ENCODE results near the gene RAB36.

The RAB36 gene

DNA sequence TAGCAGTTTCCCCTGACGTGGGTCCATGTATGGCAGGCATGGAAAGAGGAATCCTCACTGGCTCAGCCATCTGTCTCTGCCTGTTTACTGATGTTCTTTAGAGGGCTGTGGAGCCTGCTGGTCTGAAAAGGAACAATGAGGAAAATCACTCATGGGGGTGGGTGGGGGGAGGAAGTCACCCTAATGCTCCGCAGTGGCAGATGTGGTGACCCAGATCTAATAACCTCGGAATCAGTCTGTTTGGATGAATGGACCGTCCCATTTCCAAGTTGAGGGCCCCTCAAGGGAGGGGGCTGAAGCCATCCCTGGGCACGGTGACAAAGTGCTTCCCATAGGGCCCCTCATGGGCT lies 39.5 kb downstream of the RAB36 start:
- DNase-seq, result no peak

DNA sequence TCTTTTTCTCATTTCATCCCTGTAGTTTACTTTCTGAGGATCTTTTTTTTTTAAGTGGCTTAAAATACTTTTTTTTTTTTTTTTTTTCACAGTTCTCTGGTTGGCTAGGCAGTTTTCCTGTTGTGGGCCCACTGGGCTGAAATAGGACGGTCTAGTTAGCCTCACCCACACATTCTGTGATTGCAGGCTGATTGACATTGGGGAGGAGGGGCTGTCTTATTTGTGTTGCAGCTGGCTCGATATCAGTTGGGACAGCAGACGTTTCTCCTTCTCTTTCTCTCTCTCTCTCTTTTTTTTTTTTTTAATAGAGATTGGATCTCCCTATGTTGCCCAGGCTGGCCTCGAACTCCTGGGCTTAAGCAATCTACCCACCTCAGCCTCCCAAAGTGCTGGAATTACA lies 41.9 kb downstream of the RAB36 start:
- DNase-seq, result no peak

DNA sequence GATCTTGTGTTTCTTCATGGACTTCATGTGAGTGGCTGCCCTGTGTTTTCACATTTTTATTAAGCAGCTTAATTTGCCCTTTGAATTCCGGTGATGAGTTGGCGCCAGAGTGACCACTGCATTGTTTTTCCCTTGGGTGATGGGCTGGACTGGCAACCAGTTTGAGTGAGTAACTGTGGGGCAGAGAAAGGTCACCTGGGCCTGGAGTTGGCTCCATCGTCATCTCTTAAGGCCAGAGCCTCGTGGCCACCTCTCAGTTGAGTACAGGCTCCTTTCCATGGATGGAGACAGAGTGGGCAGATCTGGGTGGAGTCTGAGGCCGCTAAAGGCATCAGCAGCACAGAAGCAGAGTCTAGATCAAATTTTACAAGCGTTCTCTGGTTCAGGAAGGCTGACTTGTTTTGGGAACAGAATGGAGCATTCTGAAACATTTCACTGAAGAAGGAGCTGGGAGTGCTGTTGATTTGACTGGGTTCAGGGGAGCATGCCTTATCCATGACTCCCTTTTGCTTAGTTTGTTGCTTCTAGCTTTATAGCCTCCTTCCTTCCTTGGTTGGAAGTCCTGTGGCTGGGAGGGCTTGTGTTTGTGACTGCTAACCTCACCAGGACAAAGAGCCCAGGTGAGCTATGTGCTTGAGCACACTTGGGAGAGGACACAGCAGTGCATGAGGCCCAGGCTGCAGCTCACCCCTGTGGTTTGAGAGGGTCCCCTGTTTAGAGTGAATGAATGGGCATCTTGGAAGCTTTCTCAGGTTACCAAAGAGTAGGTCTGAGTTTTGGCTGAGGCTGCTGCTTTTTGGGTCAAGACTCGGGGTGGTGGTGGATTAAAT lies 42.8 kb downstream of the RAB36 start:
- DNase-seq, result no peak

DNA sequence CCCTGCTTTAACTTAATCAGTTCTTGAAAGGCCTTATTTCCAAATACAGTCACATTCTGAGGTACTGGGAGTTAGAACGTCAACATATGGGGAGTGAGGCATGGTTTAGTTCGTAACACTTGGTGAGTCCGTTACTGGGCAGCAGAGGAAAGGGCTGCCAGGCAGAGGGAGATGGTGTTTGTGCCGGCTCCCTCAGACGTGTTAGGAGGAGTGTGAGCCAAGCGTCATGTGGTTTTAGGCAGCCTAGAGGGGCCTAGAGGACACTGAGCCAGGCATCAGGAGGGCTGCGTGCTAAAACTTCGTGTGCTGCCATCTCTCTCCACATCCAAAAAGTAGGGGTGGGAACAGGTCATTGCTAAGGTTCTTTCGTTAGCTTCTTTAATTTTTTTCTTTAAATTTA lies 45.2 kb downstream of the RAB36 start:
- no peak for DNase-seq

DNA sequence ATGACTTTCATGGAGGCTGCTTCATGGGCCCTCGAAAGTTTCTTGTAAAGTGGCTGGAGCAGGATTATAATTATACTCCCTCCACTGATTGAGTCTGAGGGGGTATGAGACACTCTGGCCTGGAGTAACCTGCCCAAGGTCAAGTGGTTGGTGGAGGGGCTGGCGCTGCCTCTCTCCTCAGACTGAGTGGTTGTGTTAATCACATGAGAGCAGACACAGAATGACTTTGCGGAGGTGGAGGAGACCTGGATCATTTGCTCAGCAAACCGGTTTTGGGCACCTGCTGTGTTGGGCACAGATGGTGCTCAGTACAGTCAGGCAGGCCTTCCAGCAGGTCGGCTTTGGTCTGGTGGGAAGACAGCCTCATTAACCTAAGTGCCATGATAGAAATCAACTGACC lies 46.9 kb downstream of the RAB36 start:
- DNase-seq, result no peak

DNA sequence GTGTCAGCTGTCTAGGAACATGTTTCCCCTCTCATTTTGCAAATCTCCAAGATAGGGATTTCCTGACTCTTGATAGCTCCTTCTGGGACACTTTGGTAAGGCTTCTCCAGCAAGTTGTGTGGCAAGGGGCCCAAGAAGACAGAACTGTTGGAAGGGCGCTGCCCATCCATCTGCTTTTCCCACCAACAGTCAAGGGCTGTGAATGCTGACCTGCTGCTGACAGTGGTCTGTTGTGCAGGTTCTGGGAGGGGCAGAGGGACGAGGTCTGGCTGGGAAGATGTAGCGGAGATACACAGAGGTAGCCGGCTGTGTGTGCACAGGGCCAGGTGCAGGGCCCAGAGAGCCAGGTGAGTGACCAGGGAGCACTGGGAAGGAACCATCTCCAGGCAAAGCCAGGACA lies 47.3 kb downstream of the RAB36 start:
- DNase-seq, result no peak

DNA sequence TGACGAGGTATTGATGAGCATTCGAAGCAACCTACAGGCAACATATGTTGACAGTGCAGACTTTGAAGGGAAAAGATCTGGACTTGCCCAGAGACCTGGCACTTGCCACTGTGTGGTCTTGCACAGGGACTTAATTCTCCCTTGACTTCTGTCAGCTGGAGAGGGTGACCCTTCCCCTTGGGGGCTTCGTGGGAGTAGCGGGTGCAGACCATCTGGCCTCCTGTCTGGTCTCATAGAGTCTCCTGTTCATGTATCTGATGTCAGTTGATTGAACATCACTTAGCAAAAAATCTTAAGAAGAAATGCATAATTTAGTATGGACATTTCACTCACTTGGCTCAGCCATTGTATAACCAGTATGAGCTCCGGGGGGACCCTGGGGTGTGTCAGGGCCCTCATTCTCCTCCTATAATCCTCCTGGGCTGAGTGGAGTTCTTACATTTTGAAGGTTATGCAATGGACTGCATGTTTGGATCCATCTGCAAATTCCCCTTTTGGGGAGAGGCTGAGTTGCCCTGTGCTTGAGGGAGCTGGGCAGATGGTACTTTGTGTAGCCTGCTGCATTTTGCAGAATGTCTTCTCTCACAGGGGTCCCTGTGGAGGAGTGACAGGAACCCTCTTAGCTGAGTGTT lies 48.0 kb downstream of the RAB36 start:
- no peak for DNase-seq

DNA sequence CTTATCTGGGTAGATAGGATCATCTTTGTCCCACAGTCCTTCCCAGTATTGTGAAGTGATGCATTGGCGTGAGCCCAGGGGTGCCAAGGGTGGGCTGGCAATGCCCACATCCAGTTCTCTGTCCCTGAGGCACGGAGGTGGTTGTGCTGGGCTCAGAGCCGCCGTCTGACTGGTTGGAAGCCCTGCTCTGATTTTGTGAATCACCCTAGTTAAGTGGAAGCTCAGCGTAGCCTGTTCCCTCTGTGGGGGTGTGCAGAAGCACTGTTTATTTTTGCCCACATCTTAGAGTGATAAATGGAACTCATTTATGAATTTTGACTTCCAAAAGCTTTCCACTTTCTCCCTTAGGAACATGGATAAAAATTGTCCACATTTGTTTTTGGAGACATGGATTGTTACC lies 48.6 kb downstream of the RAB36 start:
- DNase-seq, result no peak

DNA sequence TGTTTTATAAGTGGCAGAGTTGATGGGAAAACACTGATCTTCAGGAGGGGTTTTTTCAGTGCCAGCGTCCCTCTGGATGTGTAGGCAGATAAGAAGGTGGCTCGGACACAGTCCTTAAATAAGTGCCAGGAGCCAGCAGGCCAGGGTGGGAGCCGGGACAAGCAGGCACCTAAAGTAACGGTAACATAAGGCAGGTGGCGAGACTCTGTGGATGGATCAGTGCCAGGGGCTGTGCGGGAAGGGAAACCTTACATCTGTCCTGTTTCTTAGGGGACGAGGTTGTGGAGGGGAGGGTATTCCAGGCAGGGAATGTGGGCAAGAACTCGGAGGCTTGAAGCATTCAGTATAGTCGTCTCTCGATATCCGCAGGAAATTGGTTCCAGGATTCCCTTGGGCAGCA lies 50.9 kb downstream of the RAB36 start:
- DNase-seq, result no peak

DNA sequence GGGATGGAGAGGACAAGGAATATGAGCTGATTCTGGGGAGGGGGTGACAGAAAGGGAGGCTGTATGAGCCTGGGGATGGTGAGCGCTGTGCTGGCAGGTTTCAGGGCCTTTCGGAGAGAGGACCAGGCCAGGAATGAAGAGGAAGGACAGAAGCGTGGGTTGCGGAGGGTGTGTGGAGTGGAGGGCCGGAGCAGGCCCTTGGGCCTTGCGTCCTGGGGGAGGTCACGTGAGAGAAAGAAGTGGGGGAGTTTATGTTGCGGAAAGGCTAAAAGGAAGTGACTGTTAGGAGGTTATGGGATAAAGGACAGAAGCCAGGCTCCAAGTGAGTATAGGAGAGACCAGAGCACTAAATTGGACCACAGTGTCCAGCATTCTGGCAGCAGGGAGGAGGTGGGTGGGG lies 52.6 kb downstream of the RAB36 start:
- DNase-seq, result no peak

DNA sequence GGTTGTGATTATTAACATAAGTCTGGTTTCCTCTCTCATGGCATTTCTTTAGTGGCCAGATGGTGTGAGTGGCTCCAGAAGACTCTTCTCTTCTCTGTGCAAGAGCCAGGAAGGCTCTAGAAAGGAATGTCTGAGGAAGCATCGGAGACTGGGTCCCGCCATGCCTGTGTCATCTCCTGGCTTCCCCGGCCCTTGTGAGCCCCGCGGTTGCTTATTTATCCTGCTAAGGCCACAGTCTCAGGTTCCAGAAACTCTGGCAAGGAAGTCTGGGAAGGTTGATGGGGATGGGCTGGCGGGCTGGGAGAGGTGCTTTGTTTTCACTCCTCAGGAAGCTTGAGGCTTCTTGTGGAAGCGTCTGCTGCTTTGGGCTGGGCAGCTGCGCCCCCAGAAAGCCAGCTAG lies 53.9 kb downstream of the RAB36 start:
- no peak for DNase-seq

DNA sequence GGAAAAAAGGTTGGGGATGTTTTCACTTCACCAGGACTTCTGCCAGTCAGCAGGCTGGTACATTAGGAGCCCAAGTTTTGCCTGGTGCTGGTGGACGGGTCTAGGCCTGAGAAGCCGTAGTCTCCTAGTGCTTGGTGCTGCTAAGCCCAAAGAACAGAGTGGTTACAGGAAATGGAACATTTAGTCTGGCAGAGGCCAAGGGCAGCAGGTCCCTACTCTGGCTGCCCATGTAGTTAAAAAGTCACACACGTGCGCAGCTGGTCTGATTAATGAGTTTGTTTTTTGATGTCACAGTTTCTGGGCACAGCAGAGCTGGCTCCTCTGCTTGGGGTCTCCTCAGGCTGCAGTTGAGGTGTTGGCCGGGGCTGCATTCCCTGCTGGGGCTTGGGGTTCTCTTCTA lies 55.6 kb downstream of the RAB36 start:
- no peak for DNase-seq

DNA sequence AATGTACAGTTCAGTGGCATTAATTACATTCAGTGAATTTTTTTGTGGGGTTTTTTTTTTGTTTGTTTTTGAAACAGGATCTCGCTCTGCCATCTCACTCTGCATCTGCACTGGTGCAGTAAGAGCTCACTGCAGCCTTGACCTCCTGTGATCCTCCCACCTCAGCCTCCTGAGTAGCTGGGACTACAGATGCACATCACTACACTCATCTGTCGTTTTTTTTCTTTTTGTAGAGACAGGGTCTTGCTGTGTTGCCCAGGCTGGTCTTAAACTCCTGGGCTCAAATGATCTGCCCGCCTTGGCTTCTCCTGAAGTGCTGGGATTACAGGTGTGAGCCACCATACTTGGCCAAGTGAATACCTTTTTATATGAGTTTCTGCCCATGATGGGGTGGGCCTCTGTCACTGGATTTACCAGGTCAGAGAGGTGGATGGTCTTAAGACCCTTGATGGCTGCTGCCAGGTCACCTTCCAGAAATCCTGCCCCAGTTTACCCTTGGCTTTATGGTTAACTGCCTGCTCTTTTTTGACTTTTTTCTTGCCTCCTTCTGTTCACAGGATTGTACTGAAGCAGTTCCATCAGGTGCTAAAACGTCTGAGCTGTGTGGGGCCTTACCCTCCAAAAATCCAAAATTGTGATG lies 57.7 kb downstream of the RAB36 start:
- DNase-seq, result no peak

DNA sequence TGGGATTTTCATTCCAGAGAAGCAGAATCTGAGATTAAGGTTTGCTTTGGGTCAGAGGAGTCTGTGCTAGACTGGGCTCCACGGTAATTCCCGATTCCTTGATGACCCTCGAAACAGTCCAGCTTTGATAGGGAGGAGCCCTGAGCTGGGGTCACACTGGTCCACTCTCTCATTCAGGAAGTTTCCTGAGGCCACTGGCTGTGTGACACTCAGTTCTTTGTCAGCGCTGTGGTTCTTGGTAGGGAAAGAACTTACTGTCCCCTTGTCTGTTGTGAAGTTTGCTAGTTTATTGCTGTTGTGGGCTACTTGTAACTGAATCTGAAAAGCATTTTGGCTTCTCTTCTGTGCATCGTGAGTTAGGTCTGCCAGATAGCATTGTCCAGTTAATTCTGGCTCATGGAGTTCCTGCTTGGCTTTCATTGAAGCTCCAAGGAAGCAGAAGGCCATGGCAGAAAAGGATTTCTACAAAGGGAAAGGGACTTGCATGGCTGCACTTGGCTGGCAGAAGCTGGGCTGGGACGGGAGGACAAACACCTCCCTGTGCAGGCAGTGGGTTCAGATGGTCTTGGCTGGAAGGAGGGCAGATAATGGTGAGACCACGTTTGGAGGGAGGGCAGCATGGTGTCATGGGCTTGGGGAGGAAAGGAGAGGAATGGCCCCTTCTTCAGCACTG lies 58.3 kb downstream of the RAB36 start:
- no peak for DNase-seq

DNA sequence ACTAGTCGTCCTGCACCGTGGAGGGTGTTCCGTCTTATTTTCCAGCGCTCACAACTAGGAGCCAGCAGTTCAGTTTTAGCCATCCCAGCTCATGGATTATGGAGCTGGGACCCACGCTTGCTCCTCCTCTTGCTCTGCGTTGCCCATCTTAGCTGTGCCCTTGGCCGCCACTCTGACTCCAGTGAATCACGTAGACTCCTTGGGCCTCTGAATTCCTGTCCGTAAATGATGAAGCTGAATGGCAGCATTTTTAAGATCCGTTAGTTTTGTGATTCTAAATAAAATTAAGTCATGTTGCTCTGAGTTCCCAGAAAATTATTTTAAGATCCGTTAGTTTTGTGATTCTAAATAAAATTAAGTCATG lies 58.8 kb downstream of the RAB36 start:
- no peak for DNase-seq

DNA sequence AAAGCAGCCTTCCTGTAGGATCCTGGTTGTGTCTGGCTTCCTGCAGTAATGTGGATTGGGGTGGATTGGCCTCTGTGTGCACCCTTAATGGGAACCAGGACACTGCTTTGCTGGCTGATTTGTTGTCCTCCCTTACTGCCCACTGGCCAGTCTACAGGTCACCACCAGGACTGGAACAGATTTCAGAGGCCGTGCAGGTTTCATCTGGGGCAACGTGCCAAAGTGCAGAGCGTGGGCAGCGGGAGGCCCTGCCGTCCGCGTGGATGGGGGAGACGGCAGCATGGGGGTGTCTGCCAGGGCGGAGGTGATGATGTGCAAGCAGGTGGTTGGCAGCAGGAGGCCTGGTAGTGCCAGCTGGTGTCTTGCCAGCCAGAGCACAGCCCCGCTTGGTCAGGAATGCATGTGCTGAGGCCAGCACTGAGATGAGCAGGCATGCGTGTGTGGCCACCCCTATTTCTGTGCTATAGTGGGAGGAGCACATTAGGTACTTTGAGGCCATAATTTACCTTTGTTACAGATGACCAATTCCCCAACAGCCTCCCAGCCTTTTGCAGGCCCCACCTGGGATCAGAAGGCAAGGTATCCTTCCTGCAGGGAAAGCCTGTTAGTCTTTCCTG lies 59.4 kb downstream of the RAB36 start:
- no peak for DNase-seq

DNA sequence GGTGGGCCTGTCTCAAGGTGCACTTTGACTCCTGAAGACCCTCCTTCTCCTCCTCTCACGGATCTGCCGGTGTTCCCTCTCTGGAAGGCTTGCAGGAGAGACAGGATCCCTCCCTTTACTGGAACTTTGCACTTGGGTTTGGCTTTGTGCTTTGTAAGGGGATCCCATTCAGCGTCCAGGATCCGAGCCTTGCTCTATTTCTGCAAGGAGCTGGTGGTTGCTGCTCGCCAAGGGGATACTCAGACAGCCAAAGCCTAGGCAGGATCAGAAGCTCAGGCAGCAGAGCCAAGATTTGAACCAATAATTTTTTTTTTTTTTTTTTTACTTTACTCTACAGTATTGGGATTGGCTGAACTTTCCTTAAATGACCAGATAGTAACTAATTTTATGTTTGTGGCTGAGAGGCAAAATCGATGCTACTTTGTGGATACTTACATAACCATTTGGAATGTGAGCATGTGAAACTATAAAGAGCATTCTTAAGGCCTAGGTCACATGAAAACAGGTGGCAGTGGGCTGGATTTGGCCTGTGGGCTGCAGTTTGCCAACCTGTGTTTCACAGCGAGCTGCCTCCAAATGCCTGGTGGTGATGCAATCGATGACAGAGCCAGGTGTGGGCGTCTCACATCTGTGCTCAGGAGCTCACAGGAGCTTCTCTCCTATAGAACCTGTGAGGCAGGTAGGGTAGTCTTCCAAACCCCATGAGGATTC lies 60.2 kb downstream of the RAB36 start:
- DNase-seq, result no peak

DNA sequence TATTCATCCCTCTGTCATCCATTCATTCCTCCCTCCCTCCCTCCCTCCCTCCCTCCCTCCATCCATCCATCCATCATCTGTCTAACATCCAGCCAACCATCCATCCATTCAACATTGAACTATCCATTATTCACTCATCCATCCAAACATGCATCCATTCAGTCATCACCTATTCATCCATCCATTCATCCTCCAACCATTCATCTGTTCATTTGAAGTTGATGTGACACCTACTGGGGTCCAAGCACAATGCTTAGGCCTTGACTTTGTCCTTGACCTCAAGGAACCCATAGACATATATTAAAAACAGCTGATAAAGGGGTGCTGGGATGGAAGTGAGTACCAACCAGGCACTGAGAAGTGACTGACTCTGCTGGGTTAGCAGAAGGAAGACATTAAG lies 61.6 kb downstream of the RAB36 start:
- no peak for DNase-seq

DNA sequence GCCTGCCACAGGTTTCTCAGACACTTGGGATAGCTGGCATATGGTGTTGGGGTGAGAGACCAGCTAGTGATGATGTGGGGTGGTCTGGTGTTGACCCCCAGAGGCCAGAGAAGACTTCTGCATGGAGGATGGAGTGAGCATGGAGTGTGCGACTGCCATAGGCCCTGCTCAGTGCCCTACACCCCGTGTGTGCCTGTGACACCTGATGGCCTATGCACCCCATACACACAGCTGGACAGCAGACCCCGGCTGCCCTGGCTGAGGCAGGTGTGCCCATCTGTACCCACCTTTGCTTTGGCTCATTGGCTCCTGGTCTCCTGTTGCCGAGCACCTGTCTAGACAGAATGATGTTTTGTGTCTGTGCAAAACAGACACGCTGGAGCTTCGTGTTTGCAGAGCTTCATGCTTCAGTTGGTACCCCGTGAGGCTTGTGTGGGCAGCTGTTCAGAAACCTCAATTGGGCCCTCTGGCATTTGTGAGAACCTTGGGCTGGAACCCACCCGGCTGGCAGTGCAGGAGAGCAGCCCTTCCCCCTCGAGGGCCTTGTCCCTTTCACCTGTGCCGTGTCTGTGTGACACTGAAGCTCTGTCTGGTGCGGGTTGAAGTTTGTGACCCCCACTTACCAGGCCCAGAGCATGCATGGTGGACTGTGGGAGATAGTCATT lies 62.6 kb downstream of the RAB36 start:
- DNase-seq, result no peak

DNA sequence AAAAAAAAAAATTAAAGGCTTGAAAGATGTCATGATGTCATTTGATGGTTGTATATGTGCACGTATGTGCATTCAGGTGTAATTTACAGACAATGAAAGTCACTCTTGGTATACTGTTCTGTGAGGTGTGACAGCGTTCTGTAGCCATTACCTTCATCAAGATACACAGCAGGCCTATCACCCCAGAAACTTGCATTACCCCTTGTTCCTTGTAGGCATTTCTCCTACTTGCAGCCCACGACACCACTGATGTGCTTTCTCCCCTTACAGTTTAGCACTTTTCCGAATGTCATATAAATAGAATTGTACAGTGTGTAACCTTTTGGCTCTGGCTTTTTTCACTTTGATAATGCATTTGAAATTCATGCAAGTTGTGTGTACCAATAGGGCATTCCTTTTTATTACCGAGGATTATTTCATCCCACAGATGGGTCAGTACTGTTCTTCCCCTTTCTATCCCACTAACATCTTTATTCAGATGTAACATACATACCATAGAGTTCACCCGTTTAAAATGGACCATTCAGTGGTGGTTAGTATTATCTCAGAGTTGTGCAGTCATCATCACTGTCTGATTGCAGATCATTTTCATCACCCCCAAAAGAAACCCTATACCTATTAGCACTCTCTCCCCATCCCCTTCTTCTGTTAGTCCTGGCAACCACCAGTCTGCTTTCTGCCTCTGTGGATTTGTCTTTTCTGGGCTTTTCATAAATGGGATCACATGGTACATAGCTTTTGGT lies 65.3 kb downstream of the RAB36 start:
- DNase-seq, result no peak

DNA sequence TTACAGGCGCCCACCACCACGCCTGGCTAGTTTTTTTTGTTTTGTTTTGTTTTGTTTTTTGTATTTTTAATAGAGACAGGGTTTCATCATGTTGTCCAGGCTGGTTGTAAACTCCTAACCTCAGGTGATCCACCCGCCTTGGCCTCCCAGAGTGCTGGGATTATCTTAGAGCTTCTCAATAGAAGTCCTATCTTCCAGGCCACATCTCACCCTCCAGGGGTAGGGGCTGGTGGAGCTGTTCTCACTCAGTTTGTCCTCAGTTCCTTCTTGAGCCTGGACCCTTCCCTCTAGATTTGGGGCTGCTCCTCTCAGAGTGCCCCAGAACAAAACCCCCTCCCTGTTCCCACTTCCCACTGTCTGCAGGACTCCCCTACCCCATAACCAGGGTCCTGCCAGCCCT lies 66.3 kb downstream of the RAB36 start:
- no peak for DNase-seq
